HCEC 1CT (cell line): Measurements from ENCODE around the gene KIAA0825.
"Not testable (repeated sequence)": the region's sequence is repeated elsewhere in the genome, so short reads cannot be mapped to it uniquely, and the experiment has no call there.

Experiments
- DNase-seq: peaks from one replicate; pipeline ENCODE4 v3.0.0-alpha.2; 2017

KIAA0825 gene

GRCh38 chr5:94360382-94361130, 257.8 kb downstream of the KIAA0825 start:
- no peak for DNase-seq

DNA sequence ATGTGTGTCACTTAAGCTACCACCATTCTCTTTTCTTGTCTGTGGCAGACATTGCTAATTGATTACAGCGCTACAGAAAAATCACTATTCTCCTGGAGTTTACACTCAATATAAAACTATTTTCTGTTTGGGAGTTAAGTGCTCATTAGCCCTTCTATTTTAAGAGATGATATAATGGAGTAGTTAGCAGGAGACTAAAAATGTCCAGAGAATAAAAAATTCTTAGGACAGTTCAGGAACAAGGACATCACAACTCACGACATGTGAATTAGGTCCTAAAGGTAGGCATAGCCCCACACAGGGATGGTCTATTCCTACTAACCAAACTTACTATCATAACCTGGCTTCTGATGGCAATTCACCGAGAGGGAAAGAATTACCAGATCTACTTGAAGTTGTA, 258.5 kb downstream of the KIAA0825 start:
- DNase-seq: no peak

DNA sequence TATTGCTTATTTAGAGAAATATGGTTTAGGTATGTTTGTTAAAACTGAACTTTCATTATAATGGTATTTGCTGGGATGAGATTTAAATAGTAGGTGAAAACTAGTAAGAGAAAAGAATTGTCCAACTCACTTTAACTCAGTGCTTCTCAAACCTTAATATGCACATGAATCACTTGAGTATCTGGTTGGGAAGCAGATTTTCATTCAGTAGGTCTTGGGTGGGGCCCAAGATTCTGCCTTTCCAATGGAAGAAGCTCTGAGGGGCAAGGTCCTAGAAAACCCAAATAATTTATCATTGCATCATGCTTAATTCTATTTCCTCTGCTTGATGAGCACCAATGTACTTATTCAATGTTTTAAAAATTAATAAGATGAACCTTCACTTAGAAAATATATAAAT, 262.6 kb downstream of the KIAA0825 start:
- DNase-seq: no peak

- DNase-seq: not testable (repeated sequence)
These were observed 263.4 kb downstream of the KIAA0825 start for GRCh38 chr5:94354837-94355485.

GRCh38 chr5:94353605-94354004, 264.8 kb downstream of the KIAA0825 start:
- no peak for DNase-seq

GRCh38 chr5:94347130-94347529, 271.3 kb downstream of the KIAA0825 start:
- DNase-seq: no peak

GRCh38 chr5:94345257-94345656, 273.1 kb downstream of the KIAA0825 start:
- DNase-seq: no peak

DNA sequence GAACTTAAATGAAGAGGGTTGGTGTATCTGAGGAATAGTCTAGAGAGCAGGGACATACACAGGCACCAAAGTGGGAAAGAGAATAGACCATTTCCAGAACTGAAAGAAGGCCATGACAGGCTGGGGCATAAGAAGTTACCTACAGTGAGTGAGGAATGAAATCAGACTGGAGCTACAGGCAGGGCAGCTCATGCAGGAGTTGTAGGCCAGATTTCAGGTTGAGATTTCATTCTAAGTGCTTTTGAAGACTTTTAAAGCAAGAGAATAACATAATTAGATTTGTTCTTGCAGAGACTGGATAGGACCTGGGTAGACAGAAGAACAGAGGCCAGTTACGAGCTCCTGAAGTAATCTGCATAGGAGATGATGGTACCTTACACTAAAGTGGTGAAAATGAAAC, 280.8 kb downstream of the KIAA0825 start:
- DNase-seq: no peak

- no peak for DNase-seq
These were observed 282.5 kb downstream of the KIAA0825 start for GRCh38 chr5:94335936-94336335.

GRCh38 chr5:94329115-94329514, 289.3 kb downstream of the KIAA0825 start:
- no peak for DNase-seq

DNA sequence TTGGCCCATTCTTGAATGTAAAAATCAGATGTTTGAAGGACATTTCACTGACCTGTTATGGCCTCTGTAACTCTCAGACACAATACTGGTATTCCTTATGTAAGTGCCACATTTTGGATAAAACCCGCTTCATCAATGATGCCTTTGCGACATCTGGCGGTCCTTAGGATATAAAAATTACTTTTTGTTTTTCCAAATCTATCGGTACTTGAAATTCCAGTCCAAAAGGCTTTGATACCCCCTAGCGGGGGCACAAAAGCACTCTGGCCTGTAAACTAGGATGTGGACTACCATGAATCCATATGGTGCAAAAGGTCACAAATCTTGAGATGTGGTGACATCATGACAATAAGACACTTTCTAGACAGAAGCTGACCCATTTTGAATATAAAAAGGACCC, 291.8 kb downstream of the KIAA0825 start:
- no peak for DNase-seq

DNA sequence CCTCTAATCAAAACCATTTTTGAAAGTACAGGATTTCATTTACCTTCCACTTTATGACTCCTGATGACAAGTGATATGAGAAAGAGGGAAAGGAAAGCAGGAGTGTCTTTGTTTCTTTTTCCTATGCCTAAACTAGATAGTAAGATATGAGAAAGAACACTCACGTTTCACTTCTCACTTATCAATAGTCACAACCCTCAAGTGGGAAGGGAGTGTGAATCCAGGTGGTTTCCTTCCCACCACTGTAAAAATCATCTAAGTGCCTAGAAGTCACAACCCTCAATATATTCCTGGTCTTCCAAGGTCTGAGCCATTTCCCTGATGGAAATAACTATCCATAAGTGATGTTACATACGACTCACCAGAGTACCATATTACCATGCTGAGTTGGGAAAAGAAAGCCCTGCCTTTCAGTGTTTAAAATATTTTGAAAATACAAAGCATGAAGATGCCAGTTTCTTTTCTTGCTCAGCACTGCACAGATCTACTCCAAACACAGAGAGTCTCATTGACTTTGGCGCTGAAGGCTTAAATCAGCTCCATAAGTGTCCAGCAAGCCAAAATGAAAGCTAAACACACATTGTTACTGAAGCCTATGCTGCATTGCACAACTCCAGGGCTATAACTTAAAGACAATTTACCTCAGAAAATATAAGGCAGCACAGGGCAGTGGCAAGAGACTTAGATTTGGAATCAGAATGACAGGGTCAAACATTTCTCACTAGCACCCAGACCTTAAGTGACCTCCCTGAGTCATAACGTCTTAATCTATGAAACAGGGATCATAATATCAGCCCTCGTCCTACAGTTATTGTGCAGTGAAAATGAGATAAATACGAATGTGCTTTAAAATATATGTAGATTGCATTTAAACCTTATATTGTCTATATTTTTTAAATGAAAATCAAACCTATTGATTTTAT, 301.2 kb downstream of the KIAA0825 start:
- no peak for DNase-seq

- no peak for DNase-seq
These were observed 303.8 kb downstream of the KIAA0825 start for GRCh38 chr5:94314460-94315131.

- DNase-seq: no peak
These were observed 304.7 kb downstream of the KIAA0825 start for GRCh38 chr5:94313696-94314095.

DNA sequence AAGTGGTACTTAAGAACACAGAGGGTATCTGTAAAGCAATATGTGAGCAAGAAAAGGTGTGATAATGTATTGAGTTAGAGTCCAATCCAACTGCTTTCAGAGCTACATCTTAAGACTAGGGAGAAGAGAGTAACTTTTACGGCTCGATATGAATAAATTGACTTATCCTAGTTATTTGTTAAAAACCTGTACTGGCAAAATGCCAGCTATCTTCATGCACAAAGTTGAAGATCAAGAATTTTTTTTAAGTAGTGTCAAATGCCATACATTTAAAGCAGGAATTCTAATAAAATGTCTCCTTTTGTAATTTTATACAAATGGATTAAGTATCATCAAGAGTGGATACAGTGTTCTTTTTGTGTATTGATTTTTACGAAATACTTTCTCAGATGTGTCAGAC, 305.2 kb downstream of the KIAA0825 start:
- no peak for DNase-seq

DNA sequence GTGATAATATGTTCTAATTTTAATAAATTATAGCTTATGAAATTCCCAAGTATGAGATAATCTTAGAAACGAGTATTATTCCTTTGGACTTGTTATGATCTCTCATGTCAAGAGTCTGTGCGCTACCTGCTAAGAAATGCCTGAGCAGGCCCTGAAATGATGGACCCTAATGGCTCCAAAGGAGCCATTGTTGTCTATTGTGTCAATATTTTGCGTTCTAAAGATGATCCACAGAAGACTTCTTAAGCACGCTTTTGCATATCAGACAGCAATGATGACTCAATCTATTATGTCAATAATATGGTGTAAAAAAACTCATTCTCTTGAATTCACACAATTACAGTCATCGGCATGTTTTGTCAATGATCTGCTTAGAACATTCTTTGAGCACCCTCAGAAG, 306.1 kb downstream of the KIAA0825 start:
- DNase-seq: no peak

GRCh38 chr5:94310833-94311232, 307.6 kb downstream of the KIAA0825 start:
- no peak for DNase-seq

DNA sequence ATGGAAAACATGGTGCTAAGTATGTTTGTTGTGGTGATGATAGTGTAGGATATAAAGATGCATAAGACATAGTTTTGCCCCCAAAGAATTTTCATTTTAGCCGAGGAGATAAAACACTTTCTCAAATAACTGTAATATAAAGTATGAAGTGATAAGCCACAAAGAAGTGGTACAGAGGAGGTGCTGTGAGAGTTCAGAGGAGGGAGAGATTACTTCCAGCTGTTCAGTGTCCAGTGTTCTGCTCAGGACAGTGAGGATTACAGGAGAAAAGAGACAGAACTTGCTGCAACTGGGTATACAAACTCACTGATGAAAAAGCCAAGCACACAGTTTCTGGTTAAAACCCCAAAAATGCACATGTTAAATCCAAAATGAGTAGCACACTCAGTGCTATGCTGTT, 309.3 kb downstream of the KIAA0825 start:
- no peak for DNase-seq

DNA sequence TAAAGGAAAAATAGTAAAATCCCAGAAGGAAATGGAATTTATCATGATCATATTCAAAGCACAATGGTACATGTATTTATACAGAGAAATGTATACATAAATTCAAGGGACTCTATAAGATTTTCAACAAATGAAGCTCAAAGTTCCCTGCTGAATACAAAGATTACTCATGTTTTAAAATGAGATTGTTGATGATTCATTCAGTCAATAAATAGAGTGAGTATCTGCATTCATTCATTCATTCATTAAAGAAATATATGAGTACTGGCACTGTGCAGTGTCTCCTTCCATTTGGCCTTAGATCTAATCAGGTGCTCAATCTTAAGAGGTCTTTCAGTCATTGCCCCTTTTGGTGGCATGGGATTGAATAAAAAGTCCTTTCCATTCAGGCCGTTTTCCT, 310.0 kb downstream of the KIAA0825 start:
- no peak for DNase-seq

GRCh38 chr5:94304146-94304545, 314.3 kb downstream of the KIAA0825 start:
- DNase-seq: no peak

- DNase-seq: peak; percentile 36
These were observed 329.5 kb downstream of the KIAA0825 start for GRCh38 chr5:94288937-94289336.

GRCh38 chr5:94285984-94286383, 332.4 kb downstream of the KIAA0825 start:
- no peak for DNase-seq

DNA sequence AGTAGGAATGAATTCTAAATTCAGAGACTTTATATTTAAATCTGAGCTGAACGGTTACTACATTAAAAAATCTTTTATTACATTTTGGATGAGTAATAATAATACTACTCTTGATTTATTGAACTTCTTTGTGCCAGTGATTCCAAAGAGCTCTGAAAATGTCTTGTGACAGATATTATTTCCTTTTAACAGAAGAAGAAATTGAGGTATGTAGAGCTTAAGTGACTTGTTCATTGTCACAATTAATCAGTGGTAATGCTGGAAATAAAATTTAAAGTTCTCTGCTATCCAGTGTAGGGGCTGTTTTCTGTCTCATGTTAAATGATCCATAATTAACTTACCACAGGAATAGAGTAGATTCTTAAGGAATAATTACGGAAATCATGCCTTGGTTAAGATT, 335.3 kb downstream of the KIAA0825 start:
- DNase-seq: no peak
